H9 (cell line): ENCODE measurements around the gene ZNF77. TPM values are rescaled to one million over a fixed set of nuclear protein-coding genes. Genes with fewer than 3 reads are reported as not detected.

Experiments used
- DNase-seq: peaks from one replicate; pipeline ENCODE4 v3.0.0-alpha.2; 2017
- H2AFZ ChIP-seq: one replicate; pipeline ENCODE4 v1.6.1; 2013; ENCODE audit warnings: mild to moderate bottlenecking, low read length, control low read depth, moderate library complexity
- H2AK5ac ChIP-seq: 2 replicates; pipeline ENCODE4 v1.6.1; 2013; ENCODE audit warnings: low read length, control low read depth, mixed read lengths; ENCODE audit not compliant: insufficient read length
- H2BK120ac ChIP-seq: one replicate; pipeline ENCODE4 v1.6.1; 2013; ENCODE audit warnings: low read depth, mild to moderate bottlenecking, low read length, control low read depth, inconsistent platforms; ENCODE audit not compliant: poor library complexity, severe bottlenecking
- H2BK12ac ChIP-seq: 2 replicates; pipeline ENCODE4 v1.6.1; 2013; ENCODE audit warnings: low read length, control low read depth, mixed read lengths, low read depth; ENCODE audit not compliant: insufficient read length
- H2BK15ac ChIP-seq: 2 replicates; pipeline ENCODE4 v1.6.1; 2013; ENCODE audit warnings: low read depth, low read length, control low read depth
- H2BK20ac ChIP-seq: one replicate; pipeline ENCODE4 v1.6.1; 2013; ENCODE audit warnings: low read depth, mild to moderate bottlenecking, low read length, control low read depth, inconsistent platforms; ENCODE audit not compliant: poor library complexity, severe bottlenecking
- H2BK5ac ChIP-seq: 2 replicates; pipeline ENCODE4 v1.6.1; 2013; ENCODE audit warnings: low read length, control low read depth, mixed read lengths; ENCODE audit not compliant: insufficient read length
- H3K14ac ChIP-seq: 2 replicates; pipeline ENCODE4 v1.6.1; 2013; ENCODE audit warnings: low read length, control low read depth; ENCODE audit not compliant: insufficient read depth
- H3K18ac ChIP-seq: 2 replicates; pipeline ENCODE4 v1.6.1; 2013; ENCODE audit warnings: low read depth, mild to moderate bottlenecking, mixed read lengths, low read length, control low read depth; ENCODE audit not compliant: insufficient read length
- H3K23ac ChIP-seq: 2 replicates; pipeline ENCODE4 v1.6.1; 2013; ENCODE audit warnings: low read length, control low read depth, mixed read lengths, low read depth; ENCODE audit not compliant: insufficient read length
- H3K23me2 ChIP-seq: 2 replicates; pipeline ENCODE4 v1.6.1; 2013; ENCODE audit warnings: low read depth, mild to moderate bottlenecking, mixed read lengths, low read length, control low read depth; ENCODE audit not compliant: insufficient read length, poor library complexity, severe bottlenecking
- H3K27ac ChIP-seq: 2 replicates; pipeline ENCODE4 v1.5.1; 2013; ENCODE audit warnings: low read length, control low read depth, mixed read lengths, low read depth; ENCODE audit not compliant: insufficient read length
- H3K27me3 ChIP-seq: 2 replicates; pipeline ENCODE4 v1.6.1; 2013; ENCODE audit warnings: low read length, control low read depth, inconsistent platforms; ENCODE audit not compliant: insufficient read depth
- H3K4ac ChIP-seq: 2 replicates; pipeline ENCODE4 v1.6.1; 2013; ENCODE audit warnings: low read depth, mild to moderate bottlenecking, control low read depth, inconsistent platforms, low read length, moderate library complexity
- H3K4me1 ChIP-seq: 2 replicates; pipeline ENCODE4 v1.6.1; 2013; ENCODE audit warnings: low read length, control low read depth, inconsistent platforms; ENCODE audit not compliant: insufficient read depth
- H3K4me2 ChIP-seq: 2 replicates; pipeline ENCODE4 v1.6.1; 2013; ENCODE audit warnings: low read length, control low read depth, mixed read lengths; ENCODE audit not compliant: insufficient read length, insufficient read depth
- H3K56ac ChIP-seq: 2 replicates; pipeline ENCODE4 v1.6.1; 2013; ENCODE audit warnings: low read depth, mild to moderate bottlenecking, mixed read lengths, low read length, control low read depth; ENCODE audit not compliant: insufficient read length
- H3K79me1 ChIP-seq: 2 replicates; pipeline ENCODE4 v1.6.1; 2013; ENCODE audit warnings: low read depth, mild to moderate bottlenecking, moderate library complexity, low read length, control low read depth, inconsistent platforms; ENCODE audit not compliant: insufficient read depth, poor library complexity, severe bottlenecking
- H3K79me2 ChIP-seq: 2 replicates; pipeline ENCODE4 v1.6.1; 2013; ENCODE audit warnings: low read length, control low read depth, inconsistent platforms; ENCODE audit not compliant: insufficient read depth
- H3K9ac ChIP-seq: 2 replicates; pipeline ENCODE4 v1.6.1; 2013; ENCODE audit warnings: low read length, control low read depth, mixed read lengths; ENCODE audit not compliant: insufficient read length; ENCODE audit errors: extremely low read depth
- H3K9me3 ChIP-seq: one replicate; pipeline ENCODE4 v1.6.1; 2013; ENCODE audit warnings: low read depth, low read length, inconsistent platforms; ENCODE audit not compliant: control insufficient read depth
- H3T11ph ChIP-seq: one replicate; pipeline ENCODE4 v1.6.1; 2013; ENCODE audit warnings: mild to moderate bottlenecking, low read length, control low read depth, inconsistent platforms
- H4K20me1 ChIP-seq: one replicate; pipeline ENCODE4 v1.6.1; 2013; ENCODE audit not compliant: control insufficient read depth, insufficient read length, insufficient read depth
- H4K5ac ChIP-seq: 2 replicates; pipeline ENCODE4 v1.6.1; 2013; ENCODE audit warnings: low read depth, mild to moderate bottlenecking, mixed read lengths, low read length, control low read depth; ENCODE audit not compliant: insufficient read length
- H4K8ac ChIP-seq: replicated peaks from 2 replicates; pipeline ENCODE4 v1.6.1; 2013; ENCODE audit warnings: low read length, control low read depth, mixed read lengths, low read depth; ENCODE audit not compliant: insufficient read length
- H4K91ac ChIP-seq: 2 replicates; pipeline ENCODE4 v1.6.1; 2013; ENCODE audit warnings: low read depth, mild to moderate bottlenecking, moderate library complexity, mixed read lengths, low read length, control low read depth; ENCODE audit not compliant: insufficient read length
- H3K27ac Mint-ChIP-seq, 3 experiments: 2 replicates in 2 of 3; 3 replicates in 1 of 3; pipeline ENCODE4 v1.8.0; 2020 to 2021; ENCODE audit warnings: mixed read lengths in 3 of 3, mild to moderate bottlenecking in 1 of 3, moderate library complexity in 1 of 3
- H3K27me3 Mint-ChIP-seq: 2 replicates; pipeline ENCODE4 v1.8.0; 2021; ENCODE audit warnings: low read depth, mild to moderate bottlenecking, moderate library complexity, mixed read lengths
- H3K36me3 Mint-ChIP-seq, 3 experiments: 2 replicates in 2 of 3; 3 replicates in 1 of 3; pipeline ENCODE4 v1.8.0; 2020 to 2021; ENCODE audit warnings: low read depth in 3 of 3, mixed read lengths in 3 of 3; ENCODE audit not compliant: insufficient read depth in 1 of 3
- H3K4me1 Mint-ChIP-seq, 2 experiments: 2 replicates each; pipeline ENCODE4 v1.8.0; 2020; ENCODE audit warnings: mixed read lengths in 2 of 2
- H3K4me3 Mint-ChIP-seq, 2 experiments: 2 replicates in 1 of 2; 3 replicates in 1 of 2; pipeline ENCODE4 v1.8.0; 2020 to 2021; ENCODE audit warnings: mild to moderate bottlenecking in 2 of 2, mixed read lengths in 2 of 2, moderate library complexity in 1 of 2
- H3K9me3 Mint-ChIP-seq, 2 experiments: 2 replicates in 1 of 2; 3 replicates in 1 of 2; pipeline ENCODE4 v1.8.0; 2020; ENCODE audit warnings: mild to moderate bottlenecking in 2 of 2, mixed read lengths in 2 of 2, moderate library complexity in 1 of 2
- WGBS: extraction: QIAGEN DNeasy Blood & Tissue Kit; methylation state at CpG from one replicate; pipeline ENCODE4 v1.1.7; 2013; ENCODE audit warnings: missing lambda C conversion rate, low lambda C conversion rate, mixed read lengths; ENCODE audit not compliant: insufficient read length; ENCODE audit errors: extremely low coverage; 5-methylcytosine and 5-hydroxymethylcytosine counted together
- total RNA-seq: library from RNA; stranded (reverse); gene quantifications from 2 replicates; pipeline ENCODE4 v1.2.1, GENCODE V29; 2021
- TF ChIP-seq, protein P1 (sequence below): fragments of 200-600 bp; sonication (generic); conservative IDR thresholded peaks from 3 replicates; pipeline ENCODE4 v1.8.0; 2021; ENCODE audit warnings: antibody characterized with exemption, mild to moderate bottlenecking

The ZNF77 gene
- total RNA-seq, 1 experiment from 2014 or later: 4.6 TPM

DNA sequence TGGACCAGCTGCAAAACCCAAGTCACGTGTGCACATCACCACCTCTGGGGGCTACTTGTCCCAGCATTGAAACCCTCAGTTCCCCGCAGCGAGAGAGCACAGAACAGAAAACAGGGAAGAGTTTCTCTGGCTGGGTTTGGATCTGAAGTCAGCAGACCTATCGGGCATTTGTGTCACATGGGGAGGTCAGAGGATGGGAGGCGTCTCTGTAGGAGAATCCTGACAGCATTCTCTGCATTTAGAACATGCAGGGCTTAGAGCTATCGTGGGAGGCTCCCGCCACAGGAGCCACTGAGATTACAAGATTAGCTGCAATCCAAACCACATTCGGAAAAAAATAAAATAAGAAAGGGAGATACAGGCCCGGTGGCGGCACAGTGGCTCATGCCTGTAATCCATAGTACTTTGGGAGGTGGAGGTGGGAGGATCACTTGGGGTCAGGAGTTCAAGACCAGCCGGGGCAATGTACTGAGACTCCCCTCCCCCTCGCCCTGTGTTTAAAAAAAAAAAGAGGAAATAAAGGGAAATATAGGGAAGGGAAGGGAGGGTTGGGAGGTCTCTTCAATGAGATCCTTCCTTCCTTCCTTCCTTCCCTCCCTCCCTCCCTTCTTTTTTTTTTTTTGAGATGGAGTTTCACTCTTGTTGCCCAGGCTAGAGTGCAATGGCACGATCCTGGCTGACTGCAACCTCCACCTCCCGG is 29.7 kb upstream of the ZNF77 start:
- Histone ChIP-seq H2BK120ac (no peak overlapping the region), H3K9me3 (no peaks in the 10 kb centered on the region), H3K4me1 (no peaks in the 10 kb centered on the region; the same call in 1 of the 2 replicates), H3K56ac (no peak overlapping the region), H3K4me2 (no peak overlapping the region), H3K9ac (no peak overlapping the region), H2BK20ac (no peak overlapping the region), H3K79me2 (no peaks in the 10 kb centered on the region), H3K27me3 (no peaks in the 10 kb centered on the region), H3K27ac (no peak overlapping the region), H2BK15ac (no peak overlapping the region), H4K20me1 (no peaks in the 10 kb centered on the region), H3K14ac (no peak overlapping the region), H2BK5ac (no peak overlapping the region), H3T11ph (no peak overlapping the region), H3K23me2 (peaks cover 5% of the 10 kb centered on the region), H2BK12ac (no peak overlapping the region), H2AK5ac (no peak overlapping the region), H4K5ac (no peak overlapping the region), H2AFZ (no peak overlapping the region), H3K4ac (no peak overlapping the region), H4K91ac (no peak overlapping the region), H3K23ac (no peak overlapping the region), H4K8ac (no peak overlapping the region), H3K79me1 (no peaks in the 10 kb centered on the region), H3K18ac (no peak overlapping the region)
- Mint-ChIP-seq H3K4me1 (peaks cover 21 to 26% of the 10 kb centered on the region in 2 experiments), H3K4me3 (no peak overlapping the region; a peak in 1 of 5 replicates), H3K27me3 (peaks cover 67% of the 10 kb centered on the region), H3K9me3 (no peaks in the 10 kb centered on the region), H3K27ac (no peak overlapping the region), H3K36me3 (no peaks in the 10 kb centered on the region; a peak in 1 of 7 replicates)
- TF ChIP-seq, protein P1, sequence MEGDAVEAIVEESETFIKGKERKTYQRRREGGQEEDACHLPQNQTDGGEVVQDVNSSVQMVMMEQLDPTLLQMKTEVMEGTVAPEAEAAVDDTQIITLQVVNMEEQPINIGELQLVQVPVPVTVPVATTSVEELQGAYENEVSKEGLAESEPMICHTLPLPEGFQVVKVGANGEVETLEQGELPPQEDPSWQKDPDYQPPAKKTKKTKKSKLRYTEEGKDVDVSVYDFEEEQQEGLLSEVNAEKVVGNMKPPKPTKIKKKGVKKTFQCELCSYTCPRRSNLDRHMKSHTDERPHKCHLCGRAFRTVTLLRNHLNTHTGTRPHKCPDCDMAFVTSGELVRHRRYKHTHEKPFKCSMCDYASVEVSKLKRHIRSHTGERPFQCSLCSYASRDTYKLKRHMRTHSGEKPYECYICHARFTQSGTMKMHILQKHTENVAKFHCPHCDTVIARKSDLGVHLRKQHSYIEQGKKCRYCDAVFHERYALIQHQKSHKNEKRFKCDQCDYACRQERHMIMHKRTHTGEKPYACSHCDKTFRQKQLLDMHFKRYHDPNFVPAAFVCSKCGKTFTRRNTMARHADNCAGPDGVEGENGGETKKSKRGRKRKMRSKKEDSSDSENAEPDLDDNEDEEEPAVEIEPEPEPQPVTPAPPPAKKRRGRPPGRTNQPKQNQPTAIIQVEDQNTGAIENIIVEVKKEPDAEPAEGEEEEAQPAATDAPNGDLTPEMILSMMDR: no peak
- no CpG with 5 or more reads among the region's 14 CpGs for WGBS
- no peak for DNase-seq
